ENCODE measurements around the gene CDH12.
"Not testable (repeated sequence)": the region's sequence is repeated elsewhere in the genome, so short reads cannot be mapped to it uniquely, and the experiment has no call there.

CDH12 gene

GRCh38 chr5:22250528-22250927, 602.6 kb downstream of the CDH12 start:
- FAIRE-seq: no peak

- FAIRE-seq: no peak
Measured at GRCh38 chr5:22249209-22249729, 603.9 kb downstream of the CDH12 start.

GRCh38 chr5:22245770-22246169, 607.4 kb downstream of the CDH12 start:
- FAIRE-seq: no peak

- FAIRE-seq: no peak
Measured at GRCh38 chr5:22242532-22242931, 610.6 kb downstream of the CDH12 start.

GRCh38 chr5:22238047-22238446, 615.1 kb downstream of the CDH12 start:
- FAIRE-seq: no peak

- FAIRE-seq: no peak
Measured at GRCh38 chr5:22226423-22226822, 626.7 kb downstream of the CDH12 start.

- FAIRE-seq: no peak
Measured at GRCh38 chr5:22223079-22223478, 630.1 kb downstream of the CDH12 start.

- peak; percentile 73 for FAIRE-seq
Measured at GRCh38 chr5:22213703-22214495, 639.2 kb downstream of the CDH12 start.

- FAIRE-seq: not testable (repeated sequence)
Measured at GRCh38 chr5:22212254-22212991, 640.7 kb downstream of the CDH12 start.

- FAIRE-seq: not testable (repeated sequence)
Measured at GRCh38 chr5:22208463-22208862, 644.7 kb downstream of the CDH12 start.

- FAIRE-seq: not testable (repeated sequence)
Measured at GRCh38 chr5:22188651-22189050, 664.5 kb downstream of the CDH12 start.

- FAIRE-seq: not testable (repeated sequence)
Measured at GRCh38 chr5:22187632-22188228, 665.4 kb downstream of the CDH12 start.

GRCh38 chr5:22169226-22169625, 683.9 kb downstream of the CDH12 start:
- FAIRE-seq: not testable (repeated sequence)

- not testable (repeated sequence) for FAIRE-seq
Measured at GRCh38 chr5:22168704-22169103, 684.4 kb downstream of the CDH12 start.

GRCh38 chr5:22165931-22166330, 687.2 kb downstream of the CDH12 start:
- not testable (repeated sequence) for FAIRE-seq

- not testable (repeated sequence) for FAIRE-seq
Measured at GRCh38 chr5:22164910-22165748, 688.0 kb downstream of the CDH12 start.

- FAIRE-seq: not testable (repeated sequence)
Measured at GRCh38 chr5:22156953-22157352, 696.2 kb downstream of the CDH12 start.

GRCh38 chr5:22154779-22155178, 698.4 kb downstream of the CDH12 start:
- not testable (repeated sequence) for FAIRE-seq

GRCh38 chr5:22151801-22152200, 701.3 kb downstream of the CDH12 start:
- not testable (repeated sequence) for FAIRE-seq

GRCh38 chr5:22140418-22140817, 712.7 kb downstream of the CDH12 start:
- not testable (repeated sequence) for FAIRE-seq

GRCh38 chr5:22139662-22140300, 713.4 kb downstream of the CDH12 start:
- not testable (repeated sequence) for FAIRE-seq

- FAIRE-seq: no peak
Measured at GRCh38 chr5:22111320-22111719, 741.8 kb downstream of the CDH12 start.
